NCI-H510A (cell line): ENCODE measurements around the gene POMT2.
"Not testable (repeated sequence)": the region's sequence is repeated elsewhere in the genome, so short reads cannot be mapped to it uniquely, and the experiment has no call there.

ENCODE experiments used
- DNase-seq: peaks from one replicate; lab custom pipeline; 2025; lab: John Stamatoyannopoulos, UW

Gene POMT2, protein sequence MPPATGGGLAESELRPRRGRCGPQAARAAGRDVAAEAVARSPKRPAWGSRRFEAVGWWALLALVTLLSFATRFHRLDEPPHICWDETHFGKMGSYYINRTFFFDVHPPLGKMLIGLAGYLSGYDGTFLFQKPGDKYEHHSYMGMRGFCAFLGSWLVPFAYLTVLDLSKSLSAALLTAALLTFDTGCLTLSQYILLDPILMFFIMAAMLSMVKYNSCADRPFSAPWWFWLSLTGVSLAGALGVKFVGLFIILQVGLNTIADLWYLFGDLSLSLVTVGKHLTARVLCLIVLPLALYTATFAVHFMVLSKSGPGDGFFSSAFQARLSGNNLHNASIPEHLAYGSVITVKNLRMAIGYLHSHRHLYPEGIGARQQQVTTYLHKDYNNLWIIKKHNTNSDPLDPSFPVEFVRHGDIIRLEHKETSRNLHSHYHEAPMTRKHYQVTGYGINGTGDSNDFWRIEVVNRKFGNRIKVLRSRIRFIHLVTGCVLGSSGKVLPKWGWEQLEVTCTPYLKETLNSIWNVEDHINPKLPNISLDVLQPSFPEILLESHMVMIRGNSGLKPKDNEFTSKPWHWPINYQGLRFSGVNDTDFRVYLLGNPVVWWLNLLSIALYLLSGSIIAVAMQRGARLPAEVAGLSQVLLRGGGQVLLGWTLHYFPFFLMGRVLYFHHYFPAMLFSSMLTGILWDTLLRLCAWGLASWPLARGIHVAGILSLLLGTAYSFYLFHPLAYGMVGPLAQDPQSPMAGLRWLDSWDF

DNA sequence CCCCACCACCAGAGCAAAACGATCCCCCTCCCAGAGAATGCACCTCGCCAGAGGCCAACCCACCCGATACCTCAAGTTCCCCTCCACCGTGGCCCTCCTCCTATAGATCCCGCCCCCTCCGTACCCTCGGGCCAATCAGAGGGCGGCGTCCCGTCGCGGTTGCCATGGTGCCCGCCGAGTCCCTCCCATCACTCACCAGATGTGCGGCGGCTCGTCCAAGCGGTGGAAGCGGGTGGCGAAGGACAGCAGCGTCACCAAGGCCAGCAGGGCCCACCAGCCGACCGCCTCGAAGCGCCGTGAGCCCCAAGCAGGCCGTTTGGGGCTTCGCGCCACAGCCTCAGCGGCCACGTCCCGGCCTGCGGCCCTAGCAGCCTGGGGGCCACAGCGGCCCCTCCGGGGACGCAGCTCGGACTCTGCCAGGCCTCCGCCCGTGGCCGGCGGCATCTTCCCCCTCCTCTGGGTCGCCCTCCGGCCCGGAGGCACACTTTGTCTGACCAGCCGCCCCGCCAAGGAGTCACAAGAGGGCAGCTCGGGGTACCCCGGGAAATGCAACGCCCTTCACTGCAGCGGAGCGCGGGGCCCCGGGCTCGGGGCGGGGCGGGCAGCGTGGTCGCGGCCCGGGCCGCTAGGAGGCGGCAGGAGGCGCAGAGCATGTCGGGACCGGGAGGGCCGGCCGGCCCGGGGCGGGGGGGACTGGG, at the start of gene POMT2:
Gene POMT2, minus strand, starts transcription at position 646 of the 698 bp plus-strand sequence. Its CDS starts 202 bp downstream, at position 444.
- DNase-seq = peak; percentile 87

DNA sequence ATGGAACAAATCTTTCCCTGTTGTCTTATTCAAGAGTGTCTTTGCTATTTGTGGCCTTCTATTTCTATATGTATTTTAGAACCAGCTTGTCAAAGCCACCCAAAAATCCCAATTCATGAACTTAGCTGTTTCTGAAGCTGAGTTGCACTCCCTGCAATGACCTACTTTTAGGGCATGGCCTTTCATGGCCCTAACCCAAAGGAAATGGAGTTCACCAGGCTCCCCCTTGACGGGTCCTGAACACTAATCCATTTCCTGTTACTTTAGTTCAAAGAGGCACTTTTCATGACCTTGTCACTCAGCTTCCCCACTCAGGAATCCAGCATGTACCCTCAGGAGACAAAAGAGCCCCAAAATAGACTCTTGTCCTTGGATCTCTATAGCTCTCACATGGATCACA, 48.6 kb upstream of the POMT2 start:
- DNase-seq = no peak

DNA sequence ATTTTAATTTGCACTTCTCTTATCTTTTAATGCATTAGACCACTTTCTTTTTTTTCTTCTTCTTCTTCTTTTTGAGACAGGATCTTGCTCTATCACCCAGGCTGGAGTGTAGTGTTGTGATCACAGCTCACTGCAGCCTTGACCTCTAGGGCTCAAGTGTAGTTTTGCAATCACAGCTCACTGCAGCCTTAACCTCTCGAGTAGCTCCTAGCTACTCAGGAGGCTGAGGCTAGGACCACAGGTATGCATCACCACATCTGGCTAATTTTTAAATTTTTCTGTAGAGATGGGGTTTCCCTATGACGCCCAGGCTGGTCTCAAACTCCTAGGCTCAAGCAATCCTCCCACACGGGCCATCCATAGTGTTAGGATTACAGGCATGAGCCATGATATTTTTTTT, 43.5 kb upstream of the POMT2 start:
- no peak for DNase-seq

DNA sequence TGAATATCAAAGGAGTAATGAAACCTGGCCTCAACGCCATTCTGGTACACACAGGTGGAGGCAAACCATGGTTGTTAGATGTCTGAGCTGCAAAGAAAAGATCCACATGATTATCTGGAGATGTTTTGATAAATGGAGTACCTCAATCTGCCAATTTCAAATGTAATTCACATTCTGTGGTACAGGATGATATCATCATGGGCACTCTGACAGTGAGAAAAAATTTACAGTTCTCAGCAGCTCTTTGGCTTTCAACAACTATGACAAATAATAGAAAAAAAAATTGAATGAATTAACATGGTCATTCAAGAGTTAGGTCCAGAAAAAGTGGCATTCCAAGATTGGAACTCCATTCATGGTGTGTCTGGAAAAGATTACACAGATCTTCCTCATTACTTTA, 38.9 kb upstream of the POMT2 start:
- no peak for DNase-seq

DNA sequence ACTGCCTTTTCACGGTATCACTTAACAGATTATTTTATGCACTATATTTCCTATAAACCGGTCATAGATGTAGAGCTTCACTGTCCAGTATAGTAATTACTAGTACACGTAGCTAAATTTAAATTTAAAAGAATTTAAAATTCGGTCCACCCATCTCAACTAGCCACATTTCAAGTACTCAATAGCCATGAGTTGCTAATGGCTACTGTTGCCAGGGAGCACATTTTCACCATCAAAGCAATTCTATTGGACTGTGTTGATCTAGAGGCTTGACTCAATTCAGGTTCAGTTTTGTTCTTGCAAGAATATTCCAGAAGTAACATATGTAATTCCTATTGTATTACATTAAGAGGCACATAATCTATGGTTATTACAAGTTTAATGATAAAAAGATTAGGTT, 36.2 kb upstream of the POMT2 start:
- DNase-seq = no peak

DNA sequence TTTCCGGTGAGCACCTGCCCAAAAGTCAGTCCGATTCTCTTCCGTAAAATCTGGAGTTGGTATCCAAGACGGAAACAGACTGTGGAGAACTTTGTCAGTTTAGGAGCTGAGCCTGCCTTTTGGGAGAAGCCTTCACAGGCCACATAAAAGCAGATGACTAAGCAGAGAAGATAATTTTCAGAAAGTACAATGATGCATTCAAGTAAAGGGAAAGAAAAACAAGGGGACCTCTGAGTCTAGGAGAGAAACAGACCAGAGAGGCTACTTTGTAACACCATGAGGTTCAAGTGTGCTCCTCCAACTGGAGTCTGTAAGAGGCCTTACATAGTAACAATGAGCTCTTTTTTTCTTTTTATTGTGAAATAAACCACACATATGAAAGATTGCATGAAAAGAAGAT, 35.1 kb upstream of the POMT2 start:
- no peak for DNase-seq

DNA sequence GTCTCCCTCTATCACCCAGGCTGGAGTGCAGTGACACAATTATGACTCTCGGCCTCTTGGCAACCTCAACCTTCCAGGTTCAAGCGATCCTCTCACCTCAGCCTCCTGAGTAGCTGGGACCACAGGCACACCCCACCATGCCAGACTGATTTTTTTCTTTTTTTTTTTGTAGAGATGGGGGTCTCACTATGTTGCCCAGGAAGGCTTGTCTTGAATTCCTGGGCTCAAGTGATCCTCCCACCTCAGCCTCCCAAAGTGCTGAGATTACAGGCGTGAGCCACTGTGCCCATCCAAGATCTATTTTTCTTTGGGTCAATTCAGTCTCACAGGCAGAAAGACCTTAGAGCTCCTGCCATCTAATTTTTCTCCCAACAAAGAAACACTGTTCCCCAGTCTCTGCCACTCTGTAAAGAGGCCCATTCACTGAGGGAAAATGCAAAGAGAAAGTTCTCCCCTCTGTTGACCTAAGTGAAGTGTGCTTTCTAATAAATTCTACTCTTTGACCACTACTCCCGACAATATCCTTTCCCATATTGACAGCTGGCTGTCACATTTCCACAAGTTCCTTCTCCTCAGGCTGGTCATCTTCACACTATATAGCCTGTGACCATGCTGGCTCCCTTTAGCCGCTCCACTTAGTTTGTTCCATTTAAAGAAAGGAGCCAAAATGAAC, 32.9 kb upstream of the POMT2 start:
- DNase-seq = no peak

DNA sequence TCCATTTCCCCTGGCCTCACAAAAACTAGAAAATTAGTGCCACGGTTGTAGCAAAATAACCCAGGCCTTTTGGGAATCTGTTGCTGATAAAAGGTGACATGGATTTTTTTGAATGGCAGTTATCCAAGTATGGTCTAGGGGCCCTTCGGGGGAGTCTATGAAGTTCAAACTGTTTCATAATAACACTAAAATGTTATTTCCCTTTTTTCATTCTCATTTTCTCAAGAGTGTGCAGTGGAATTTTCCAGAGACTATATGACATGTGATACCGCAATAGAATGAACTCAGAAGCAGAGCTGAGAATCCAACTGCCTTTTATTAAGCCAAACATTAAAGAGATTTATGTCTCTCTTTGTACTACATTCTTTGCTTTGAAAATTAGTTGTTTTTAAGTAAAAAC, 27.1 kb upstream of the POMT2 start:
- DNase-seq = no peak

DNA sequence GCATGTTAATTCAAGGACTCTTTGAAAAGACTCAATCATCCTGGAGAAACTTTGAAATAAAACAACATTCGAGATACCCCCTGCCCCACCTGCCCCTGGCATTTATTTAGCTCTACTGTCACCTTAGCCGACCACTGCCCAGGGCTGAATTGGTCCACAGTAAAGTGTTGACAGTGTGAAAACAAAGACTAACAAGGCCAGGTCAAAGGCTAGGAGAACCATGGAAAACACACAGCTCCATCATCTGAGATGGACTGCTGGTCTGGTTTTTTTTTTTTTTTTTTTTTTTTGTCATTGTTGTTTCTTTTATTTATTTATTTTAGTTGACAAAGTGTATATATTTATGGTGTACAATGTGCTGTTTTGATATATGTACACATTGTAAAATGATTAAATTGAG, 25.8 kb upstream of the POMT2 start:
- DNase-seq = no peak

DNA sequence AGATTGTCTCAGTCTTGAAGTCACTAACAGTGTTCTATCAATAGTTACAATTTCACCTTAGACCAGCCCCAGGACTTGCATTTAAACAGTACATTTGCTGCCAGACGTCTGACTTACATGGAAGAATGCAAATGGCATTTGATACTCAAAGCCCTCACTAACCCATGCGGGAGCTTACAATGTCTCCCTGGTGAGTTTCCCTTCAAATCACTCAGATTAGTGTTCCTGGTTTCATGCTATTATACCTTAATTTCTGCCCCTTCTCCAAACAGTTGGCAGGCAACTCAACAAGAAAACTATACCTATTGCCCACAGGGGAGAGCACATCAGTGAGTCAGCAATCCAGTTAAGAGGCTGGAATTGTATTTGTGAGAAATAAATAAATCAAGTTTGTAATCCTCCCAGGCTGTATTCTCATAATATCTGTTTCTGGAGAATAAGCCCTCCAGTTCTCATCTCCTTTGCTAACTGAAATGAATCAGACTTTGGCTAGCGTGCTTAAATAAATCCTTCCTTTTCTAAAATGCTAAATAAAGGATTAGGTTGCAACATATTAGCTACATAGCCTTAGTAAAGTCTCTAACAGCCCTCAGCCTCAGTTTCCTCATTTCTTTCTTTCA, 23.8 kb upstream of the POMT2 start:
- DNase-seq = no peak

DNA sequence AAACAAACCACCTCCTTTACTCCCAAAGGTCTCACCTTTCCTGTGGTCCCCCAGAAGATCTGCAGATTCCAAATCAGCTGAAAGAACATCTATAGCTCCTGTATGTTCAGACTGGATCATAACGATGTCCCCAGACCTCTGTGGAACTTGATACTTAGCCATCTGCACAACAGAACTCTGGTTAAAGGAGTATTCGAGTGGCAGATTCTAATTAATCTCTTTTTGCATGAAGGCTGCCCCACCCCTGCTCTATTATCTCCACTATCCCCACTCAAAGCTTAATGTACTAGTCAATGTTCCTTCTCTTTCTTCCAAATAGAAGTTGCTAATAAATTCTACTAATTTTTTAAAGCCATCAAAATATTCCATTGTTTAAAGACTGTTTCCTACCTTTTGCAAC, 23.0 kb upstream of the POMT2 start:
- DNase-seq = peak; percentile 15

DNA sequence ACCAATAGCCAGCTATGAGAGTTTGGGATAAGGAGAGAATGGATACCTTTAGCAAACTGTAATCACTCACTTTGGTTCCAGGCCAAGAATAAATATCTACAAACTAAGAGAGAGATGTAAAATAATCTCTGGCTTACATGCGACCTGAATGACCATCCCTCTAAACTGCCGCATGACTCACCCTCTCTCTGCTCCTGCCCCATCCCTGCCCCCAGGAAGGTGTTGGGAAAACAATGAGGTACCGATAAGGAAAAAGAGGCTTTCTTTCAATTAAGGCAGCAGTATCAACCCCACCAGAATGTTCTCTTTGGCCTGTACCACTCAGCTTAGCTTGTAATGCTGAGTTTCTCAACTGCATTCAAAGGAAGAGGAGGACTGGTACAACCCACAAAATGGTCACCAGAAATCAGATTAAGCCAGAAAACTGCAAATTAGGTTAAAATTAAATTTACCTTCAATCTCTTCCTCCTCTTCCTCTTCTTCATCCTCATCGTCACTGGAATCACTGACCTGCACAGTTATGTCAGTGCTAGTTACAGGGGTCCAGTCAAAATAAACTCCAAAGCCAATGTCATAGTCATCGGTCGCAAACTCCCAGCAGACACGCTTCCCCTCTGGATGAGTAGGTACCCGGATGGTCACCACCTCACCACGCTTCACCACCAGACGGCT, 22.2 kb upstream of the POMT2 start:
- DNase-seq = no peak

DNA sequence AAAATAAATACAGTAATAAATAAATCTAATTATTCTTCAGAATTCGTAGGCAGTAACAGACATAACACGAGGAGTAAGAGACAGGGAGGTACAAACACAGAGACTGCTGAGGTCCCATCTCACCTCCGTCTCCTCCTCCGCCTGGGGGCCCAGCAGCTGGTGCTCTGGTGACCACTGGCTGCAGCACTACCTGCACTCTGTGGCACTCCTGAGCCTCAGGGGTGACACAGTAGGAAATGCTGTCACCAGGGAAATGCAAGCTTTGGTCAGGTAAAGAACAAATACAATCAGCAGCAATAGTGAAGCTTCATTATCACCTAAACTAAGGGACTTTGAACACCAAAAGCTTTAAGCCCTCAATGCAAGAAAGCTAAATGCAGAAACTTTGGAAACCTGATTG, 19.7 kb upstream of the POMT2 start:
- no peak for DNase-seq

DNA sequence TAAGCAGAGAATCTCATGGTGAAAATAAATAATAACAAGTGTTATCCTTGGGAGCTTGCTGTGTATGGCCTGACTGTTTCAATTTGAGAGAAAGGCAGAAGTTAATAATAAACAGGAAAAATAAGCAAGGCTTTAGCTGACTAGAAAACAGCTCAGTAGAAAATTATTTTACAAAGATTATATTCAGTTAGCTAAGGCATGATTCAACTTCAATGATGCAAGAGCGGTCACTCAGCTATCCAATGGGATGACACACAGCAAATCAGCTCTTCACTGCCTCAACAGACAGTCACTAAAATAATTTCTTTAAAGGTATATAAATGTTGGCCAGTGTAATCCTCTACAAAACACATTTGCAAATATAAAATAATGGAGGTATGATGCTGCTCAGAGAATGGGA, 18.7 kb upstream of the POMT2 start:
- DNase-seq = no peak

DNA sequence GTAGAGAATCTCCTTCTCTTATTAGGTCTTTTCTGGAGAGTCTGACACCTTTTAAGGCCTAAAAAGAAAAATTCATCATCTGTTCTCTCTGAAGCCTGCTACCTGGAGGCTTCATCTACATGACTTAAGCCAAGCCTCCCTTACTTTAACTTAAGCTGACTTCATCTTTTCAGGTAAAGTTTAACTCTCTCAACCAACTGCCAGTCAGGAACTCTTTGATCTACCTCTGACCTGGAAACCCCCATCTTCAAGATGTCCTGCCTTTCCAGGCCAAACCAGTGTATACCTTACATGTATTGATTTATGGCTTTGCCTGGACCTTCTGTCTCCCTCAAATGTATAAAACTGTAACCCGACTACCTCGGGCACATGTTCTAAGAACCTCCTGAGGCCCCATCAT, 17.6 kb upstream of the POMT2 start:
- DNase-seq = no peak

DNA sequence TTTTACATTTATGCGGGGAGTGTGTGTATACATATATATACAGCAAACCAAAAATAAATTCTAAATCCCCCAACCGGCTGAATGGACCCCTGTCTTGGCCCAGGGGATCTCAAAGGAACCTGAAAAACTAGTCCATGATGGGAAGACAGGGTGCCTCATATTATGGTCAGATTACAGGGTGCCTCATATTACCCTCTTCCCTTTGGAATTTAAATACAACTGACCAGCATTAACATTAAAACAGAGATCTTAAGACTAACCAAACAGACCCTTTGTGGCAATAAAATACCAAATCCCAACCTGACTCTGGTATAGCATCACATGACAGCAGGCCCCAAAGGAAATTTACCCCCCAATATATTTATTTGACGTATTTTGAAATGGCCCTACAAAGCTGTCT, 17.2 kb upstream of the POMT2 start:
- DNase-seq = no peak

DNA sequence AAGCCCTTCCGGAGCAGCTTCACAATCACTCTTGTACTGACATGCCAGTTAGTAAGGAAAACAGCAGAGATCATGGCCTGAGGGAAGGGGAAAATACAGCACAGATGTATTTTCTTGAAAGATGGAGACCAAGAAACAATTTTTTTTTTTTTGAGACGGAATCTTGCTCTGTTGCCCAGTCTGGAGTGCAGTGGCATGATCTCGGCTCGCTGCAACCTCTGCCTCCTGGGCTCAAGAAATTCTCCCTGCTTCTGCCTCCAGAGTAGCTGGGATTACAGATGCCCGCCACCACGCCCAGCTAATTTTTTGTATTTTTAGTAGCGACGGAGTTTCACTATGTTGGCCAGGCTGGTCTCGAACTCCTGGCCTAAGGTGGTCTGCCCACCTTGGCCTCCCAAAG, 16.6 kb upstream of the POMT2 start:
- not testable (repeated sequence) for DNase-seq

DNA sequence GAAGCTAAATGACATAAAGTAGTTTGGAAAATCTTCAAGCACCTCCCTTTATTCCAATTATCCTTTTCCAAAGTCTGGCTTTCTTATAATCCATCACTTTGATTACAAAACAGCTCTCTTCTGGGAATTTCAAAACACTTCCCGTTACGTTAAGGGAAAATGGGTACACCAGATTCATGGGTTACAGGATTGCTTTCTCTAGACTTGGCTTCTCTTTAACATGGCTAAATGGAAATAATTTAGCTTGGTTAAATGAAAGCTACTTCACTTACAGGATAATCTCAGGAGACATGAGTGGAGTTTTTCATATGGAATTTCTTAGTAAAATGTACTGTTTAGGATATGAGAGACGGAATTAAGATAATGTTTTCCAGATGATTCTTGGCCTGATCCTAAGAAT, 14.9 kb upstream of the POMT2 start:
- no peak for DNase-seq

DNA sequence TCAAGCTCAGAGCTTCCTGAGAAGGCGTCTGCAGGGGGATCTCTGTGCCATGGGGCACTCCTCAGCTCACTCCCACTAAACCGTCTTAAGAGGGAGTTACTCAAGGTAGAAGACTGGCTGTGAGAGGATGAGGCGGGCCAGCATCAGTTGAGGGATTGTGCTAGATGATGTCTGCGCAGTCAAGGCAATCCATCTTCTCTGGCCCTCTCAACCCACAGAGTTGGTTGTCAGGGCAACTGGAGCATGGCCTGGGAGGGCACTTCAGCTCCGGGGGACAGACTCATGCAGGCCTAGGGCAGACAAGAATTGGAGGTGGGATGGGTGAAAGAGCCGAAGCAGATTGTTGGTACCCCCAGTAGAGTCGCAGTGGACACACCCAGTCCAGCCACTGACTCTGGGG, 9.2 kb upstream of the POMT2 start:
- DNase-seq = no peak

DNA sequence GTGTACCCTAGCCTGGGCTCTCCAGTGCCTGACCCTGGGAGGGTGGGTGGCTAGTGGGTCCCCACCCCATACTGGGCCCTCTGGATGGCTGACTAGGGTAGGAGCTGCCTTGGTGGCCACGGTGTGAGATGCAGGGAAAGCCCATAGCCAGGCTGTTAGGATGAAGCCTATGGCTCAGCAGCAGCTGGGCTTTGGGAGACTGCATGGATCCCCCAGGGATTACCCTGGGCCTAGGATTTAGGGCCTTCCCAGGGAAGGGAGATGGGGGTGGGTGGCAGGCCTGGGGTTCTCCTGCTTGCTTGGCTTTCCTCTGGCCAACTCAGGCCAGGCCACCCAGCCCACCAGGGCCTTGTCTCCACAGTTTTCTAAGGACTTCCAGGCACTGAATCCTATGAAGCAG, 6.4 kb upstream of the POMT2 start:
- DNase-seq = no peak

DNA sequence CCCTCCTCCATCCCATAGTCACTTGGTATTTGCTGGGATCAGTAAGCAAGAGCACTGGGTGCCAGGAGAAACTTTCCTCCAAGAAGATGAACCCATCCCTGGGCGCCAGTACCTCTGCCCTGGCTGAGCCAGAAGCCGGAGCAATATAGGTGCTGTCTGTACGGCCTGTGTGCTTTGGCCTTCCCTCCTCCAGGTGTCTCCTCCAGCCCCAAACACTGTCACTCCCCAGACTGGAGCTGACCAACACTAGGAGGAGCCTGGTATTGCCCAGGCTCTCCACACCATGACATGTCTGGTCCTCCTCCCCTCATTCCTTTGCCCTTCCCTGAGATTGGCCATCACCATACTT, 5.0 kb upstream of the POMT2 start:
- no peak for DNase-seq
